Stimulated activated CD4-positive, alpha-beta T cell treated with anti-CD3 and anti-CD28 coated beads, Interleukin-2, amount 100 ng/mL, for 4 hours (primary cell): ENCODE measurements around the gene KCNJ2.

ENCODE experiments used
- DNase-seq: peaks from one replicate; pipeline ENCODE4 v3.0.0-alpha.2; 2020; ENCODE audit warnings: low read depth

KCNJ2 gene

DNA sequence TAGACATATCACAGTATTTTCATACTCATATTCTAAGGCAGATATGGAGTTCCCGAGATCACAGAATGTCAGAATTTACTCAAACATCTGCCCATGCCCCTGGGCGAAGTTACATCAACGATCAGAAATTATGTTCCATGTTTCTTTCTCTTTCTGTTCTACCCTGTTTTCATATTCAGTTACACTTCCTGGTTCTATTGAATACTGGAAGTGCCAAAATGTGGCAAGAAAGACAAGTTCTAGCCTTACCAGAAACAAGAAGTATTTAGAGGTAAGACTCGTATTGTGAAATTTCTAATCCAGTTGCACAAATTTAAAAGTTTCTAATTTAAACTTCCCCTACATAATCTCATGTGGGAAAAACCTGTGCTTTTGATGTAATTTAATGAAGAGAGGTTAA is 36.1 kb downstream of the KCNJ2 start:
- no peak for DNase-seq

DNA sequence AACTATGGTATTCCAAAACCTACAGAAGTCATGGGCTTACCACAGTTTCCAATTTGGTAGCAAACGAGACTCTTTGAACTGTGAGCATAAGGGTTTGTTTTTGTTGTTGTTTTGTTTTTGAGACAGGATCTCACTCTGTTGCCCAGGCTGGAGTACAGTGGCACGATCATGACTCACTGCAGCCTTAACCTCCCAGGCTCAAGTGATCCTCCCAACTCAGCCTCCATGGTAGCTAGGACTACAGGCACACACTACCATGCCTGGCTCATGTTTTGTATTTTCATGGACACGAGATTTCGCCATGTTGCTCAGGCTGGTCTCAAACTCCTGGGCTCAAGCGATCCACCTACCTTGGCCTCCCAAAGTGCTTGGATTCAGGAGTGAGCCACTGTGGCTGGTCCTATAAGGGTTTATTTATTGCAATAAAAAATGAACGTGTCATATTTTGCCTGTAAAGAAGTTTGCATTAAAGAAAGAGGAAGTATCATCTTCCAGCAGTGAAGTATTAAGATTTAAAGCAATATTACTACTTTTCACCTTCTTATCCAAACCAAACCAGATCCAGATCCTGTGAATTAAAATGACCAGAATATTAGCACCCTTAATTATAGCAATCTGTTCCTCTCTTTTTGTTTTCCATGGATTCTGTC is 37.2 kb downstream of the KCNJ2 start:
- no peak for DNase-seq

DNA sequence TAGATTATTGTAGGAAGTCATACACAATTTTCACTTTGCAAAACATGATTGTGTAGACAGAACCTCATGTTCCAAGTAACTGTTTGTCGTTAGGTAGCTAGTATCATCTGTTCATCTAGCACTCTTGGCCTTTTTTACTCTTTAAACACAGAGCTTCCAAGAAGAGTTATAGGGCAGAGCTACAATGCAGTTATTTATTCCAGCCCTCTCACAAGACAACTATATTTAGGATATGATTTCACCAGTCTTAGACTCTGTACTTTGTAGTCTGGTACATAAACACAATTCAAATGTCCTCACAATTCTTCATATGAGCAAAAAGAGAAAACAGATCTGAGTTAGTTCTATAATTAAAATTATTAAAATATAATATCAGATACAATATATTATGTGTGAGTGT is 37.9 kb downstream of the KCNJ2 start:
- DNase-seq = no peak

DNA sequence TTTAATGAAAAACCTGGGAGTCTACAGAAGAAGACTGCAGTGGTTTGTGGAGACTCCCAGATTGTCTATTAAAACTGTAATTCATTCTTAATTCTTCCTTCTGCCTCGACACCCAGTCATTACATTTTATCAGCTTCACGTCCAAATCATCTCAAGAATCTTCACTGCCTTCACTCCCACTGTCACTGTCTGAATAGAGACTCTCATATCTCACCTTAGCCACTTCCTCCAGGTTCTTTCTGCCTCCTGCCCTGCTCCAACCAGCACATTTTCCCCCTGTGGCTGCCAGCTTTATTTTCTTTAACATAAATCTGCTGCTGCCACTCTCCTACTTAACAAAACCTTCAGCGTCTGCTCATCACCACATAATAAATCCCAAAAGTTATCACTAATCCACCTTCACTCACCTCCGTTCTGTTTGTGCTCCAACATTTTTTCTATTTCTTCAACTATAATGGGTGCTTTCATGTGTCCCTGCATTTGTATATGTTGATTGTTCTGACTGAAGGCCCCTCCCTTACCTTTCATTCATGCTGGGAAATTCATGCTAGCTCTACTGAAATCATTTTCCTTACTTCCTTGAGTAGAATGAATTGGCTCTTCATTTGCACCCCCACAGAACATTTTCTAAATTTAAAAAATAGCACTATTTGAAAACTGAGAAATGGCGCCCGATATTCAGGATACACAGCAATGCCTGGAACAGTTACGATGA is 38.9 kb downstream of the KCNJ2 start:
- DNase-seq = no peak

DNA sequence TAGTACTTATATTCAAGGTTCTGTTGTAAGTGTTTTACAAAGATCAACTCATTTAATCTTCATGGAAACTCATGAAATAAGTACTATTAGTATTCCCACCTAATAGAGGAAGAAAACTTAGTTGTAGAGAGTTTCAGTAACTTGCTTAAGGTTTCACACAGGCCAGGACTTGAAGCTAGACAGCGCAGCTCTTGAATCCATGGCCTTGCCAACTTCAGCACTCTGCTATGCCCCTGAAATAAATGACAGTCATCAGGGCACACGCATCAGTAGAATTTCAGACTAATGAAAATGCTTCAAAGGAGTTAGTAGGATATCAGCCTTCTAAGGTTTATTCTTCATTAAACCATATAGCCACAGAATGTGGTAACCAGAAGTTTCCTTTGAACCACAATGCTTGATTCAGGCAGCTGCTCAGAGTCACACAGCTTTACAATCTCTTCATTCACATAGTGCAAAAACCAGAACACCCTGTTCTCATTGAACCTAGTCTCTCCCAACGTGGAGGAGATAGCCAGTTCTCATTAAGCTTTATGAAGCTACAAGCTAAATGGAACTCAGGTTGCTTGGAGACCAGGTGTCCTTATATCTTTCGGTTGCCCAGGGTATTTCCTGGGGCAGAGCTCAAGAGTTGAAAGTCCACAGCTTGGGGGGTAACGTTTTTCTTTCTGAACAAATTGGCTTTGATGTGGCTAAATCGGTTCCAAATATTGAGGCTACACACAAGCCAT is 39.7 kb downstream of the KCNJ2 start:
- no peak for DNase-seq

DNA sequence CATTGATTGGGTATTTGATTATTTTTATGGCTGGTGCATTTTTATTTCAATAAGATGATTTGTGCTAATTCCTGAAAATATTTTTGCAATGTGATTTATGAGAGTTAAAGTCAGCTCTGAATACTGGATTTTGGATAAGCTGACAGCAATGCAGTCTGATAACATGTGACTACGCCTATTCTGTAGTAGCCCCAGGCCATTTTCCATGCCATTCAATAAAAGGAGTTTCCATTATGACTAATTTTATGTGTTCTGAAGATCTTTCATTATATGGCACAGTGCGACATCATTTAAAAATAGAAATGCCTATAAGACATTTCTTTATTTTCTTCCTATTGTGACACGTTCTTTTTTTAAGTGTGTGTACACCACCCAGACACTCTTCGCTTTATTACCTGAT is 46.3 kb downstream of the KCNJ2 start:
- DNase-seq = no peak

DNA sequence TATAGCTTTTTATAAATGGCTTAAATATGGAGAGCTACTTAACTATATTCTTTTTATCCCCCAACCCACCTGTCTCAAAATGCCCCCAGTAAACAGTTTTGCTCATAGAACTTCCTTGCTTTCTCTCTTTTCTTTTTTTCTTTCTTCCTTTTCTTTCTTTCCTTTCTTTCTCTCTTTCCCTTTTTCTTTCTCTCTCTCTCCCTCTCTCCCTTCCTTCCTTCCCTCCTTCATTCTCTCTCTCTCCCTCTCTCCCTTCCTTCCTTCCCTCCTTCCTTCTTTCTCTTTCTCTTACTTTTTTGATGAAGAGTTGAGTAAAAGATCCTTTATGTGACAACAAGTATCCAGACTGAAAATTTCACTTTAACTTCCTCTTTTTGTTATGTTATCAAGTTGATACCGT is 48.2 kb downstream of the KCNJ2 start:
- DNase-seq = no peak

DNA sequence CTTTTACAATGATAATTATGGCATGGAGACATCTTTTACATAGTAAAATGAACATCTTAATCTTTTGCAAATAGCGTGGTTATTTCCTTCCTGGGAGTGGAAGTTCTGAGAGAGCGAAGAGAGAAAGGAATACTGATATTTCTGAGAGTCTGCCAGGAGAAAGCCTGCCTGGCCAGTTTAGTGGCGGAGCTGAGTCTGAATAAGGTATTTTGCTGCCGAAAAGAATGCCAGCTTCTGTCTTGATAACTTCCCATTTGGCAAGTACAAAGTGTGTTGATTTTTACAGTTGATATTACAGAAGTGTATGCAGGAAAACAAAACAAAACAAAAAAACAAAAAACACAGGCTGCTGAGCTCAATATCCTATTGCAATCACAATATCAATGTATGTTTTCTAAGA is 55.9 kb downstream of the KCNJ2 start:
- no peak for DNase-seq
